HepG2 (cell line): ENCODE measurements around the gene COL8A1. TPM values are rescaled to one million over a fixed set of nuclear protein-coding genes. Genes with fewer than 3 reads are reported as not detected.
"Not testable (repeated sequence)": the region's sequence is repeated elsewhere in the genome, so short reads cannot be mapped to it uniquely, and the experiment has no call there.

Source experiments
- ATAC-seq: fragments of 200-7000 bp; cut with Tn5 transposase; 3 replicates; pipeline ENCODE4 v1.9.1; 2020; ENCODE audit warnings: mild to moderate bottlenecking, moderate library complexity
- BruUV-seq: library from RNA; stranded (reverse); fragments of 400-500 nt; replicated peaks from 2 replicates; lab custom pipeline; 2021; lab: Mats Ljungman, UMichigan
- CTCF ChIA-PET: fragments of 300-600 bp; formaldehyde crosslinking; extraction: SDS; loops from one replicate; lab custom pipeline; 2021; ENCODE audit warnings: low total read pairs, inconsistent platforms, low intra/inter-chr PET ratio; lab: Yijun Ruan, JAX
- POLR2A ChIA-PET: fragments of 350-600 bp; sonication (Branson Sonifier 250); formaldehyde crosslinking; loops from one replicate; lab custom pipeline; 2020; ENCODE audit warnings: antibody characterized with exemption, inconsistent platforms; lab: Yijun Ruan, JAX
- DNase-seq: peaks from one replicate; pipeline ENCODE4 v3.0.0-alpha.2; 2015; ENCODE audit warnings: low spot score
- FAIRE-seq: peaks from 3 replicates; lab custom pipeline; 2011; peaks lifted over from hg19 to GRCh38; lab: Jason Lieb, UNC
- H2AFZ ChIP-seq: one replicate; pipeline ENCODE4 v1.6.1; 2011; ENCODE audit warnings: low read length, inconsistent platforms
- H3K27ac ChIP-seq: fragments of 300-600 bp; 3 replicates; pipeline ENCODE4 v1.8.0; 2011; ENCODE audit warnings: mixed run types, mild to moderate bottlenecking, mixed read lengths, low read length, inconsistent platforms; ENCODE audit not compliant: insufficient read depth; ENCODE audit errors: extremely low read length
- H3K27me3 ChIP-seq, 2 experiments: fragments of 200-600 bp in 1 of 2; 2 replicates in 1 of 2; 3 replicates in 1 of 2; pipeline versions ENCODE4 v1.6.0 to v1.8.0; 2011; ENCODE audit warnings: low read length in 2 of 2, mild to moderate bottlenecking in 2 of 2, moderate library complexity in 2 of 2, inconsistent platforms in 1 of 2; ENCODE audit not compliant: insufficient read depth in 2 of 2, control insufficient read depth in 1 of 2
- H3K36me3 ChIP-seq, 2 experiments: fragments of 200-600 bp in 1 of 2; replicated peaks in 1 of 2; 2 replicates in 1 of 2; 3 replicates in 1 of 2; pipeline versions ENCODE4 v1.5.1 to v1.8.0; 2011; ENCODE audit warnings: low read length in 2 of 2, inconsistent platforms in 1 of 2; ENCODE audit not compliant: insufficient read depth in 2 of 2, control insufficient read depth in 1 of 2
- H3K4me1 ChIP-seq: 2 replicates; pipeline ENCODE4 v1.5.1; 2012; ENCODE audit warnings: low read length, inconsistent platforms; ENCODE audit not compliant: insufficient read depth
- H3K4me2 ChIP-seq: 2 replicates; pipeline ENCODE4 v1.6.0; 2011; ENCODE audit warnings: low read depth, low read length, inconsistent platforms
- H3K4me3 ChIP-seq, 3 experiments: fragments of 200-600 bp in 1 of 3; sonication (generic), shearing (Covaris generic) in 1 of 3; replicated peaks in 1 of 3; 2 replicates each; pipeline ENCODE4 v1.5.1; 2011 to 2016; ENCODE audit warnings: low read length in 3 of 3, inconsistent platforms in 2 of 3, low read depth in 2 of 3, mild to moderate bottlenecking in 2 of 3, control low read depth in 1 of 3, mixed read lengths in 1 of 3; ENCODE audit not compliant: insufficient read depth in 1 of 3
- H3K79me2 ChIP-seq: one replicate; pipeline ENCODE4 v1.6.1; 2011; ENCODE audit warnings: low read length, inconsistent platforms; ENCODE audit not compliant: insufficient read depth
- H3K9ac ChIP-seq: 2 replicates; pipeline ENCODE4 v1.6.0; 2011; ENCODE audit warnings: mild to moderate bottlenecking, low read depth, low read length, inconsistent platforms; ENCODE audit not compliant: insufficient read depth
- H3K9me3 ChIP-seq: 2 replicates; pipeline ENCODE4 v1.5.1; 2012; ENCODE audit warnings: mild to moderate bottlenecking, low read length
- H4K20me1 ChIP-seq: 2 replicates; pipeline ENCODE4 v1.6.0; 2011; ENCODE audit warnings: inconsistent platforms, mild to moderate bottlenecking, low read length, moderate library complexity; ENCODE audit not compliant: insufficient read depth
- RFX5 ChIP-seq: IDR thresholded peaks from 2 replicates; pipeline ENCODE4 v1.6.1; 2011; ENCODE audit warnings: low read depth, low read length, improper control_type of control experiment
- ZFP37 ChIP-seq: sonication (generic); formaldehyde crosslinking; IDR thresholded peaks from 2 replicates; pipeline ENCODE4 v1.4.0; 2020; ENCODE audit warnings: missing genetic modification reagents, borderline replicate concordance
- ZNF33B ChIP-seq: sonication (generic); formaldehyde crosslinking; IDR thresholded peaks from 2 replicates; pipeline ENCODE4 v1.5.1; 2020; ENCODE audit warnings: mild to moderate bottlenecking, missing genetic modification reagents
- ZNF552 ChIP-seq: sonication (generic); formaldehyde crosslinking; IDR thresholded peaks from 2 replicates; pipeline ENCODE4 v1.9.0; 2022; ENCODE audit warnings: missing genetic modification reagents, mild to moderate bottlenecking, borderline replicate concordance
- ZNF557 ChIP-seq: sonication (generic); formaldehyde crosslinking; IDR thresholded peaks from 2 replicates; pipeline ENCODE4 v1.4.0; 2020; ENCODE audit warnings: missing genetic modification reagents
- WGBS: methylation state at CpG from one replicate; pipeline ENCODE4 v1.1.6; 2017; ENCODE audit warnings: low lambda C conversion rate; 5-methylcytosine and 5-hydroxymethylcytosine counted together
- in situ Hi-C: cut with HindIII; loops from 2 replicates; pipeline ENCODE4 v1.10.0; 2017; ENCODE audit warnings: low pct_unique_long_range_greater_than_20kb; ENCODE audit not compliant: extremely low pct_ligation_motif_present
- intact Hi-C: fragments of 100-400 bp; cut with micrococcal nuclease; formaldehyde crosslinking; loops from one replicate; pipeline ENCODE4 v1.10.0; 2022; ENCODE audit not compliant: unreplicated experiment
- polyA plus RNA-seq, 8 experiments: library from polyadenylated mRNA; depleted of rRNA in 3 of 8; stranded (reverse) in 7 of 8; unstranded in 1 of 8; fragments of >200 nt; fragmentation: Illumina TruSeq in 4 of 8; extraction: Trizol in 4 of 8; gene quantifications; 2 replicates each; pipeline versions ENCODE4 v1.2.1 to v1.2.3, GENCODE V29; 2011 to 2016; ENCODE audit warnings: low read depth in 4 of 8, missing spikeins in 1 of 8, mixed read lengths in 1 of 8; ENCODE audit not compliant: insufficient read depth in 1 of 8
- total RNA-seq, 5 experiments: library from RNA; depleted of rRNA; stranded (reverse); fragments of >200 nt; fragmentation: Illumina TruSeq; extraction: Trizol; gene quantifications; 2 replicates each; pipeline ENCODE4 v1.2.3, GENCODE V29; 2016; ENCODE audit warnings: low read depth in 1 of 5
- TF ChIP-seq, protein P1 (sequence below): sonication (generic); formaldehyde crosslinking; IDR thresholded peaks from 2 replicates; pipeline ENCODE4 v1.8.1; 2023; ENCODE audit warnings: missing genetic modification reagents, mild to moderate bottlenecking, borderline replicate concordance
- TF ChIP-seq, protein P2 (sequence below): sonication (generic); formaldehyde crosslinking; conservative IDR thresholded peaks from 2 replicates; pipeline ENCODE4 v1.4.0; 2020; ENCODE audit warnings: missing genetic modification reagents

COL8A1 gene
- total and polyA plus RNA-seq, 2 of the 13 experiments (the other 11 are each of a cell fraction or from before 2014, with no cell fraction given) = not detected

DNA sequence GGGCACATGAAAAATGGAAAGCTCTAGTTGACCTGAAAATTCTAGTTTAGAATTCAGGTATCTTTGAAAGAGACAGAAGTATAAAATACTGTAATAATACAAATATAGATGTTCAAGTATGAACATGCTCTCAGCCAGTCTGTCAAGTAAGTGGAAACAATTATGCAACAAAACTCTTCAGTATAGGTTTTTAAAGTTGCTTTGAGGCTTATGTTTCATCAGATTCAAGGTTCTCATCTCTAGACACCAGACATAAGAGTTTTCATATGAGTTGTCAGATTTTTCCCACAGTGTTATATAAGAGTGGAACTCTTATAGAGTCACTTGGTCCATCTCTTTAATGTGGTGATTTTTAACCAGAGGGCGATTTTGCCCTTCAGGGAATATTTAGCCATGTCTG lies 201.2 kb downstream of the COL8A1 start (continued):
- TF ChIP-seq, protein P1, sequence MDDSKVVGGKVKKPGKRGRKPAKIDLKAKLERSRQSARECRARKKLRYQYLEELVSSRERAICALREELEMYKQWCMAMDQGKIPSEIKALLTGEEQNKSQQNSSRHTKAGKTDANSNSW (CRISPR knock-in tag) = no peak
- TF ChIP-seq ZNF33B (CRISPR knock-in tag) (no peak), ZFP37 (CRISPR knock-in tag) (no peak), ZNF557 (no peak), RFX5 (no peak), ZNF552 (CRISPR knock-in tag) (no peak)
- TF ChIP-seq, protein P2, sequence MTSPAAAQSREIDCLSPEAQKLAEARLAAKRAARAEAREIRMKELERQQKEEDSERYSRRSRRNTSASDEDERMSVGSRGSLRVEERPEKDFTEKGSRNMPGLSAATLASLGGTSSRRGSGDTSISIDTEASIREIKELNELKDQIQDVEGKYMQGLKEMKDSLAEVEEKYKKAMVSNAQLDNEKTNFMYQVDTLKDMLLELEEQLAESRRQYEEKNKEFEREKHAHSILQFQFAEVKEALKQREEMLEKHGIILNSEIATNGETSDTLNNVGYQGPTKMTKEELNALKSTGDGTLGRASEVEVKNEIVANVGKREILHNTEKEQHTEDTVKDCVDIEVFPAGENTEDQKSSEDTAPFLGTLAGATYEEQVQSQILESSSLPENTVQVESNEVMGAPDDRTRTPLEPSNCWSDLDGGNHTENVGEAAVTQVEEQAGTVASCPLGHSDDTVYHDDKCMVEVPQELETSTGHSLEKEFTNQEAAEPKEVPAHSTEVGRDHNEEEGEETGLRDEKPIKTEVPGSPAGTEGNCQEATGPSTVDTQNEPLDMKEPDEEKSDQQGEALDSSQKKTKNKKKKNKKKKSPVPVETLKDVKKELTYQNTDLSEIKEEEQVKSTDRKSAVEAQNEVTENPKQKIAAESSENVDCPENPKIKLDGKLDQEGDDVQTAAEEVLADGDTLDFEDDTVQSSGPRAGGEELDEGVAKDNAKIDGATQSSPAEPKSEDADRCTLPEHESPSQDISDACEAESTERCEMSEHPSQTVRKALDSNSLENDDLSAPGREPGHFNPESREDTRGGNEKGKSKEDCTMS (CRISPR knock-in tag) = no peak
- TF ChIP-seq, all 625 proteins: peak for 0

DNA sequence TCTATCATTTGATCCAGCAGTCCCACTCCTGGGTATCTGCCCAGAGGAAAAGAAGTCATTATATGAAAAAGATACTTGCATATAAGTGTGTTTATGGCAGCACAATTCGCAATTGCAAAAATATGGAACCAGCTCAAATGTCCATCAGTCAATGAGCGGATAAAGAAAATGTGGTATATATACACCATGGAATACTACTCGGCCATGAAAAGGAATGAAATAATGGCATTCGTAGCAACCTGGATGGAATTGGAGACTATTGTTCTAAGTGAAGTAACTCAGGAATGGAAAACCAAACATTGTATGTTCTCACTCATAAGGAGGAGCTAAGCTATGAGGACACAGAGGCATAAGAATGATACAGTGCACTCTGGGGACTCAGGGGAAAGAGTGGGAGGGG lies 203.6 kb downstream of the COL8A1 start:
- H3K27me3 ChIP-seq, H3K27ac ChIP-seq, BruUV-seq, H4K20me1 ChIP-seq, DNase-seq, H2AFZ ChIP-seq, ATAC-seq, H3K9ac ChIP-seq, H3K4me3 ChIP-seq, H3K9me3 ChIP-seq, FAIRE-seq, H3K36me3 ChIP-seq, POLR2A ChIA-PET, H3K4me2 ChIP-seq: not testable (repeated sequence)
- in situ Hi-C loops = loop anchor here (5.0 to 25.0 kb wide), 2 partner anchors 410 to 745 kb away; no protein-coding TSS in a partner anchor
- CTCF ChIA-PET = interaction anchor here (2.8 kb wide), 1 partner anchor 412 kb away, joined by 17 read pairs; no protein-coding TSS in a partner anchor
- intact Hi-C loops = loop anchor here (2.0 kb wide), 1 partner anchor 227 kb away; no protein-coding TSS in a partner anchor
- Histone ChIP-seq H3K4me1 (peaks cover 33% of the 10 kb centered on the region), H3K79me2 (peaks cover 14% of the 10 kb centered on the region)
- WGBS = 95% methylated on average over 4 of the region's 4 CpGs
